K562 (cell line): ENCODE data around the gene ZNF687.

Source experiments
- CBFB ChIP-seq: sonication (generic); formaldehyde crosslinking; IDR thresholded peaks from 2 replicates; pipeline ENCODE4 v1.4.0; 2020; ENCODE audit warnings: mild to moderate bottlenecking, missing genetic modification reagents
- EZH2 ChIP-seq: IDR thresholded peaks from 2 replicates; pipeline ENCODE4 v1.6.1; 2012; ENCODE audit warnings: low read depth, mild to moderate bottlenecking, inconsistent platforms, low read length, borderline replicate concordance
- NFIC ChIP-seq: fragments of 450-650 bp; IDR thresholded peaks from 2 replicates; pipeline ENCODE4 v1.6.1; 2017; ENCODE audit warnings: mild to moderate bottlenecking, inconsistent platforms
- TBP ChIP-seq: optimal IDR thresholded peaks from 2 replicates; pipeline ENCODE3; 2011; ENCODE audit warnings: low read depth, low read length, improper control_type of control experiment

DNA sequence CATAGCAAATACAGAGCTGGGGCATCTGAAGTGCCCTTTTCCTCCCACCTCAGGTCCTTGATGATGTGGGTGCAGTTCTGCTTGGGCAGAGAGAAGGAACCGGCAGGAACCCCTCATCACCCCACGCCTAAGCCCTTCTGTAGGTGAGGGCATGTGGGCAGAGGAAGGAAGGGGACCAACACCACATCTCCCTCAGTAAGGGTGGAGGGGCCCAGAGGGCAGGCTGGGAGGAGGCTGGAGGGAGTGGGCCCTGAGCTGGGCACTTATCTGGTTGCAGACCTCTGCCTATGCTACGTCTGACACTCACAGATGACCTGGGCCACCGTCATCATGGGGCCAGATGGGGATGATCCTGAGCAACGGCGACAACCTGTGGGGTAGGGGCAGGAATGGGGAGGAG, 11.0 kb downstream of the ZNF687 start:
- TF ChIP-seq EZH2 (no peak), NFIC (no peak), TBP (no peak), CBFB (CRISPR knock-in tag) (no peak)
